ENCODE results near the gene SCAMP2. TPM values are rescaled to one million over a fixed set of nuclear protein-coding genes. Genes with fewer than 3 reads are reported as not detected.

Gene SCAMP2
- total RNA-seq, 3 donors from 2014 or later, result 49.5 to 71.4 (median 69.4) TPM

DNA sequence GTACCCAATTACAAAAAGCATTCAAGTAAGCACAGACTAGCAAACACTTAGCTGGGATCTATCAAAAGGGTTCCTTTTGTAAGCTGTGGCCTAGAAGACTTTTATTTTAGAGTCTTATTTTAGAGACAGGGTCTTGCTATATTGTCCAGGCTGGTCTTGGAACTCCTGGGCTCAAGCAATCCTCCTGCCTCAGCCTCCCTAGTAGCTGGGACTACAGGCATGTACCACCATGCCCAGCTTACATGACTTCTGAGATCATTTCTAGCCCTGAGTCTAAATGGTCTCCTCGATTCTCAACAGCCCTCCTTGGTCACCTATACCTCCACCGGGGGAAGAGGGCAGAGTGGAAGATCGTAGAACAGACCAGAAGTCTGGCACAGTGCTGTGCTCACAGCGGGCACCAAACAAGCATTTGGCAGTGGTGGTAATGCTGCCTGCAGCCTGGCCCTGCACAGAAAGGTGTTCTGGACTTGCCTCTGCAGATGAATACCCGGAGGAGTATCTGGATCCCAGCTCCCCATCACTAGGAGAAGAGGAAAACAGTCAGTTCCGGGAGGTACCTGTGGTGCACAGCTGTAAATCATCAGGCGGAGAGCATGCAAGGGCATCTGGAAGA lies 31.1 kb upstream of the SCAMP2 start:
- no peak overlapping the region for H3K27ac ChIP-seq
- no peaks in the 10 kb centered on the region for H3K36me3 ChIP-seq
- no peak overlapping the region for H3K4me3 ChIP-seq
- no peaks in the 10 kb centered on the region for H3K9me3 ChIP-seq
- peaks cover 2 to 9% of the 10 kb centered on the region in 2 donors for H3K4me1 ChIP-seq
- intact Hi-C loops (cut with DNase I; ENCODE audit: low total_unique reads), result no loop called here
- DNase-seq (ENCODE audit: low spot score in 2 of 2), result no peak
- no peaks in the 10 kb centered on the region for H3K27me3 ChIP-seq
- TF ChIP-seq POLR2A (IDR thresholded peaks at IDR 0.05), result no peak
- TF ChIP-seq, protein P1, sequence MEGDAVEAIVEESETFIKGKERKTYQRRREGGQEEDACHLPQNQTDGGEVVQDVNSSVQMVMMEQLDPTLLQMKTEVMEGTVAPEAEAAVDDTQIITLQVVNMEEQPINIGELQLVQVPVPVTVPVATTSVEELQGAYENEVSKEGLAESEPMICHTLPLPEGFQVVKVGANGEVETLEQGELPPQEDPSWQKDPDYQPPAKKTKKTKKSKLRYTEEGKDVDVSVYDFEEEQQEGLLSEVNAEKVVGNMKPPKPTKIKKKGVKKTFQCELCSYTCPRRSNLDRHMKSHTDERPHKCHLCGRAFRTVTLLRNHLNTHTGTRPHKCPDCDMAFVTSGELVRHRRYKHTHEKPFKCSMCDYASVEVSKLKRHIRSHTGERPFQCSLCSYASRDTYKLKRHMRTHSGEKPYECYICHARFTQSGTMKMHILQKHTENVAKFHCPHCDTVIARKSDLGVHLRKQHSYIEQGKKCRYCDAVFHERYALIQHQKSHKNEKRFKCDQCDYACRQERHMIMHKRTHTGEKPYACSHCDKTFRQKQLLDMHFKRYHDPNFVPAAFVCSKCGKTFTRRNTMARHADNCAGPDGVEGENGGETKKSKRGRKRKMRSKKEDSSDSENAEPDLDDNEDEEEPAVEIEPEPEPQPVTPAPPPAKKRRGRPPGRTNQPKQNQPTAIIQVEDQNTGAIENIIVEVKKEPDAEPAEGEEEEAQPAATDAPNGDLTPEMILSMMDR (IDR thresholded peaks at IDR 0.05), result no peak
- TF ChIP-seq POLR2AphosphoS5 (IDR thresholded peaks at IDR 0.05), result no peak

DNA sequence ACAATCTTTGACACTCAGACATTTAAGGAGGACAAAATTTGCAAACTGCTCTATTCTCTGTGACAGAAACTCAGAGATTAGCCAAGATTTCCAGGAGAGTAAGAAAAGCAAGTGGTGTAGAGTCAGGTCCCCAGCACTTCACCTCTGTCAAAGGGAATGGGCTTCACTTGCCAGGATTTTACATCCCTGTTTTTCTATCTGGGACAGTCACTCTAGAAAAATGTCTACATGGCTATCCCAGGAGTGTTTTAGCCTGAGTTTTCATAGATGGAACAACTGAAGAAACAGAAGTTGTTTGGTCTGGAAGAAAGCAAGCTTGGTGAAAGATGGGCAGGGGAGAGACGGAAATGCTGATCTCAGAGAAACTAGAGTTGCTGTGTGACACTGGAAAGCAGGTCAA lies 30.5 kb upstream of the SCAMP2 start:
- Histone ChIP-seq H3K4me1 (peaks cover 2 to 9% of the 10 kb centered on the region in 2 donors), H3K36me3 (no peaks in the 10 kb centered on the region), H3K9me3 (no peaks in the 10 kb centered on the region), H3K27ac (no peak overlapping the region), H3K27me3 (no peaks in the 10 kb centered on the region), H3K4me3 (no peak overlapping the region)
- intact Hi-C loops (cut with DNase I; ENCODE audit: low total_unique reads), result no loop called here
- no peak for TF ChIP-seq POLR2A (IDR thresholded peaks at IDR 0.05)
- no peak for TF ChIP-seq POLR2AphosphoS5 (IDR thresholded peaks at IDR 0.05)
- TF ChIP-seq, protein P1 (IDR thresholded peaks at IDR 0.05), result no peak
- no peak for DNase-seq (ENCODE audit: low spot score in 2 of 2)

DNA sequence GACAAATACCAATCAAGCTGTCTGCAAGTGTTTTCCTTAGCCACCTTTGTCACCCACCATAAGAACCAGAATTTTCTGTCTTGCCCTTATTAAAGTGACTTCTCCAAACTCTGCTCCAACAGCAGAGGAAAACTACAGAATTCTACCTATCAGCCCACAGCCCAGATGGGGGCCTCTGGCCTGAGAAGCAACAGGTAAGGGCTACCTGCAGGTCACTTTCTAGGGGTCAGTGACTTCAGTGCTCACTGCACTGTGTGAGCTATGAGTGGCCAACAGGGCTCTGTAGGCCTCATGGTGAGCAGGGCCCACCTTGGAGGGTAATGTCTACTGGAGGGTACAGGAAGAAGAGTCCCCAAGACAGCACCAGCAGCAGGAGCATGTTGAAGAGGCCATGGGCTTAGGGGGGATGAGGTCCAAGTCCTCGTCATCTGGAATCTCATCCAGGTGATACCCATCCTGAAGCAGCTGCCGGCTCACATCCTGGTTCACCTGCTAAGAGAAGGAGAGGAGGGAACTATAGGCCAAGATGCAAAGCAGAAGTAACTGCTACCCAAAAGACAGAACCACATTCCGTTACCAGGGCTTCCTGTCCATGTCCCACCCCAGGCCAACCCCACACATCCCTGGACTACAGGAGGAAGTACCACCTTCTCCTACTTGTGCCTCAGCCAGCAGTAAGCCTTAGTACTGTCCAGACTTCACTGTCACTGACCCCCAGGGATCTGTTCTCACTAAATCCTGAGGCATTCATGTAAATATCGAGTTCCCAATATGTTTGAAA lies 29.3 kb upstream of the SCAMP2 start:
- TF ChIP-seq POLR2A (IDR thresholded peaks at IDR 0.05) (no peak), POLR2AphosphoS5 (IDR thresholded peaks at IDR 0.05) (no peak)
- TF ChIP-seq, protein P1 (IDR thresholded peaks at IDR 0.05), result no peak
- no peak overlapping the region for H3K4me3 ChIP-seq
- H3K36me3 ChIP-seq, result no peaks in the 10 kb centered on the region
- no peaks in the 10 kb centered on the region for H3K9me3 ChIP-seq
- intact Hi-C loops (cut with DNase I; ENCODE audit: low total_unique reads), result no loop called here
- H3K27me3 ChIP-seq, result no peaks in the 10 kb centered on the region
- H3K4me1 ChIP-seq, result peaks cover 2 to 9% of the 10 kb centered on the region in 2 donors
- no peak for DNase-seq (ENCODE audit: low spot score in 2 of 2)
- H3K27ac ChIP-seq, result peak overlapping the region in 1 of 2 donors; percentile 67

DNA sequence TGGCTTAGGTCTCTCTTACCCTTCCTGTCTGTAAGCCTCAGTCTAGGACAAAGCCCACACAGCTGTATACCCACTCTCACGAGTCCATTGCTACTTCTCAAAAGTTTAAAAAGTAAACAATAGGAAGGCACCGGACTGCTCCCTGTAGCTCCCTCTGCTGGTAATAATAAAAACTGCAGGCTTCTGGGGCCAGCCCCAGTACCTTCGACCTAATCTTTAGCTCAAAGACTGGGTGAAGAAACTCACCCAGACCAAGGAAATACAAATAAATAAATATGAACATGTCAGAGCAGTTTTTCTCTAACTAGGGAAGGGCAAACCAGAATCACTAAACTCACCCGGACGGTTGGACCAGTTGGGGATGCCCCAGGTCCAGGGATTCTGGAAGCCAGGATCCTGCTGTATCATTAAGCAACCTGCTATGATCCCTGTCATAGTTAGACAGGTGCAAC lies 28.5 kb upstream of the SCAMP2 start:
- H3K36me3 ChIP-seq, result no peaks in the 10 kb centered on the region
- DNase-seq (ENCODE audit: low spot score in 2 of 2), result peak; percentile 50 to 63
- intact Hi-C loops (cut with DNase I; ENCODE audit: low total_unique reads), result no loop called here
- TF ChIP-seq POLR2A (IDR thresholded peaks at IDR 0.05) (no peak), POLR2AphosphoS5 (IDR thresholded peaks at IDR 0.05) (no peak)
- TF ChIP-seq, protein P1 (IDR thresholded peaks at IDR 0.05), result peak; percentile 80 to 89 (median 84)
- H3K27me3 ChIP-seq, result no peaks in the 10 kb centered on the region
- peaks cover 2 to 9% of the 10 kb centered on the region in 2 donors for H3K4me1 ChIP-seq
- H3K4me3 ChIP-seq, result no peak overlapping the region
- H3K9me3 ChIP-seq, result no peaks in the 10 kb centered on the region
- H3K27ac ChIP-seq, result peak overlapping the region; percentile 21 to 67

DNA sequence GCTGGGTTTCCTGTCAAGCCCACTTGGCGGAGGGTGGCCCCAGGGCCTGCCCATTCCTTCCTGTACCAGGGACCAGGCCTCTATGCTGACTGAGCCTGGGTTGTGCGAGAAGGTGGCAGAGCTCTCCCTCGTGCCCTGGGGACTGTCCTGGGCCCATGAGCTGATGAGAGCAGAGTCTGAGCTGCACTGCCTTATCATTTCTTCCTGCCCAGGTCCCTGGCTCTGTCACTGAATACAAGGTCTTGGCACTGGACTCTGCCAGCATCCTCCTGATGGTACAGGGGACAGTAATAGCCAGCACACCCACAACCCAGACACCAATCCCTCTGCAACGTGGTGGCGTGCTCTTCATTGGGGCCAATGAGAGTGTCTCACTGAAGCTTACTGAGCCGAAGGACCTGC lies 24.1 kb upstream of the SCAMP2 start:
- Histone ChIP-seq H3K4me3 (no peak overlapping the region), H3K27ac (no peak overlapping the region), H3K4me1 (no peaks in the 10 kb centered on the region), H3K9me3 (no peaks in the 10 kb centered on the region), H3K27me3 (no peaks in the 10 kb centered on the region), H3K36me3 (no peaks in the 10 kb centered on the region)
- no peak for DNase-seq (ENCODE audit: low spot score in 2 of 2)
- TF ChIP-seq POLR2AphosphoS5 (IDR thresholded peaks at IDR 0.05) (no peak), POLR2A (IDR thresholded peaks at IDR 0.05) (no peak)
- TF ChIP-seq, protein P1 (IDR thresholded peaks at IDR 0.05), result no peak
- intact Hi-C loops (cut with DNase I; ENCODE audit: low total_unique reads), result no loop called here
